Stimulated activated CD4-positive, alpha-beta T cell treated with anti-CD3 and anti-CD28 coated beads, TNF-alpha, amount 100 ng/mL, for 24 hours (primary cell): Measurements from ENCODE around the gene SAMD4A.
"Not testable (repeated sequence)": the region's sequence is repeated elsewhere in the genome, so short reads cannot be mapped to it uniquely, and the experiment has no call there.

Experiments
- DNase-seq, 3 experiments: peaks; one replicate each; pipeline ENCODE4 v3.0.0-alpha.2; 2020; ENCODE audit warnings: low read depth in 3 of 3

SAMD4A gene

GRCh38 chr14:54727929-54728328 lies 161.0 kb downstream of the SAMD4A start:
- DNase-seq, result no peak

GRCh38 chr14:54728700-54729527 lies 162.0 kb downstream of the SAMD4A start:
- DNase-seq, result no peak

- DNase-seq, result no peak
Observed at GRCh38 chr14:54730156-54730961, 163.4 kb downstream of the SAMD4A start.

GRCh38 chr14:54734966-54735365 lies 168.0 kb downstream of the SAMD4A start:
- DNase-seq, result no peak

GRCh38 chr14:54735424-54735823 lies 168.5 kb downstream of the SAMD4A start:
- no peak for DNase-seq

GRCh38 chr14:54737132-54737711 lies 170.3 kb downstream of the SAMD4A start:
- DNase-seq, result no peak

- DNase-seq, result no peak
Observed at GRCh38 chr14:54738009-54738408, 171.1 kb downstream of the SAMD4A start.

- DNase-seq, result no peak
Observed at GRCh38 chr14:54739514-54739913, 172.6 kb downstream of the SAMD4A start.

- no peak for DNase-seq
Observed at GRCh38 chr14:54742492-54743350, 175.8 kb downstream of the SAMD4A start.

GRCh38 chr14:54743382-54743781 lies 176.5 kb downstream of the SAMD4A start:
- DNase-seq, result no peak

GRCh38 chr14:54746019-54746418 lies 179.1 kb downstream of the SAMD4A start:
- no peak for DNase-seq

GRCh38 chr14:54747616-54748015 lies 180.7 kb downstream of the SAMD4A start:
- DNase-seq, result no peak

GRCh38 chr14:54749180-54749579 lies 182.3 kb downstream of the SAMD4A start:
- DNase-seq, result no peak

- DNase-seq, result no peak
Observed at GRCh38 chr14:54749727-54750126, 182.8 kb downstream of the SAMD4A start.

- DNase-seq, result not testable (repeated sequence)
Observed at GRCh38 chr14:54752611-54753010, 185.7 kb downstream of the SAMD4A start.

- not testable (repeated sequence) for DNase-seq
Observed at GRCh38 chr14:54753396-54753795, 186.5 kb downstream of the SAMD4A start.

- DNase-seq, result no peak
Observed at GRCh38 chr14:54754116-54754622, 187.2 kb downstream of the SAMD4A start.

GRCh38 chr14:54754623-54755386 lies 187.9 kb downstream of the SAMD4A start:
- DNase-seq, result no peak

GRCh38 chr14:54756656-54757392 lies 189.9 kb downstream of the SAMD4A start:
- no peak for DNase-seq

- DNase-seq, result no peak
Observed at GRCh38 chr14:54758041-54758440, 191.1 kb downstream of the SAMD4A start.
